GM21619 (cell line): ENCODE measurements around the gene ZC3H11A.

Source experiments
- ATAC-seq: cut with Tn5 transposase; IDR thresholded peaks from one replicate; pipeline ENCODE4 v1.9.1; 2021; ENCODE audit not compliant: unreplicated experiment

The ZC3H11A gene

GRCh38 chr1:203839081-203839480 is 43.7 kb downstream of the ZC3H11A start:
- no peak for ATAC-seq

GRCh38 chr1:203840208-203840808 is 44.9 kb downstream of the ZC3H11A start:
- ATAC-seq: no peak

DNA sequence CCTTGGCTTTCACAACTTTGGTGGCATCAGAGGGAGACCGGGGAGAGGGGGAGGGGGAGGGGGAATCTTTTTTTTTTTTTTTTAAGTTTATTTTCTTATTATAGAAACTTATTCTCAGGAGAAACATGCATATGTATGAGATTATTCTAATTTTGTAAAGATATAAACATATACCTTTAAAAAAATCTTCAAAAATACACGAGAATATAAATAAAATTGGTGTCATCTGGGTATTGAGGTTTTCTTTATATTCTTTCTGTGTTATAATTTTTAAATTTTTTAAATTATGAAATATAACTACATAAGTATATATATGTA is 47.1 kb downstream of the ZC3H11A start:
- no peak for ATAC-seq

DNA sequence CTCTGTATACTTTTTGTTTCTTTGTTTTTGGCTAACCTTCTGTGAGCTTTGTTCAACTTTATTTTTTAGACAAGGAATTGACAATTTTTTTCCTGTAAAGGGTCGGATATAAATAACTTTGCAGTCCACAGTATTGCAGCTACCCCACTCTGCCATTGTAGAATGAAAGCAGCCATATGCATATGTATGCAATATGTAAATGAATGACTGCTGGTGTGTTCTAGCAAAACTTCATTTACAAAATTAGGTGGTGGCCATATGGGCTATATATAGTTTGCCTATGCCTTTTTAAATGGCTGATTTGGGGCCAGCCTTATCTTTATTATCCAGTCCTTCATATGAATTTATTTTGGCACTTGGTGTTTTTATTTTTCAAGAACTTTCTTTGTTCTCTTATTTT is 48.0 kb downstream of the ZC3H11A start:
- no peak for ATAC-seq
